HG03558 (cell line): ENCODE data around the gene FRMPD4.

Experiments
- ATAC-seq: cut with Tn5 transposase; IDR thresholded peaks from one replicate; pipeline ENCODE4 v1.9.1; 2021; ENCODE audit warnings: moderate number of reproducible peaks; ENCODE audit not compliant: unreplicated experiment; ENCODE audit errors: extremely low read depth

FRMPD4 gene

DNA sequence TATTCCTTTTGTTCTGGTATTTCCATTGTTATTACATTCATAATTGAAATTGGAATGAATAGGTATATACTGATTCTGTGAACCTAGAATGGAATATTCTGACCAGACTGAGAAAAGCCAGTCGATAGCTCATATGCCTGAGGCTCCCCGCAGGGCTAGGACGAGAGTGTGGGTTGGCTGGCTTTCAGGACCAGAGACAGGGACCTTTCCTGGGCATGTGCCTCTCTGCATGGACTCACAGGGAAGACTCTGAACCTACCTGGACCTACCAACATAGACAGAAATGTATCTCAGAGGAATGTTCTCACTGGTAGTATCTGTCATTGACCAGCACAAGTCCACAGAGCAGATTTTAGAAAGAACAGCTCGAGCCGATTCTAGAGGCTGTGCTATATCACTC is 214.6 kb downstream of the FRMPD4 start:
- ATAC-seq = no peak

DNA sequence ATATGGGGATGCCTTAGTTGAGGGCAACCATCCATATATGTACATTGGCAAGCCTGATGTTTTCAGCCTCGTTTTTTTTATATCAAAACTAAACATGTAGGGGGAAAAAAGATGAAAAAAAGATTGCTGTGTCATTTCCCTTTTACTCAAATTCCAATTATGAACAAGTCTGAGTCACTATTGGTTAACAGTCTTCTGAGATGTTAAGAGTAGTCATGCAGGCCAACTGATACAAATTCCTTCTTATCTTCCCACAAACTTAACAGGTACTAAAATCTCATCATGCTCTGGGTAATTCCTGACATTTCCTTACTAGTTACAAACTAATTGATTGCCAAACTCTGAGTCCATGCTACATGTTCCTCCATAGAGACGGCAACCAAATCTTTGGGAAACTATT is 222.1 kb downstream of the FRMPD4 start:
- no peak for ATAC-seq

DNA sequence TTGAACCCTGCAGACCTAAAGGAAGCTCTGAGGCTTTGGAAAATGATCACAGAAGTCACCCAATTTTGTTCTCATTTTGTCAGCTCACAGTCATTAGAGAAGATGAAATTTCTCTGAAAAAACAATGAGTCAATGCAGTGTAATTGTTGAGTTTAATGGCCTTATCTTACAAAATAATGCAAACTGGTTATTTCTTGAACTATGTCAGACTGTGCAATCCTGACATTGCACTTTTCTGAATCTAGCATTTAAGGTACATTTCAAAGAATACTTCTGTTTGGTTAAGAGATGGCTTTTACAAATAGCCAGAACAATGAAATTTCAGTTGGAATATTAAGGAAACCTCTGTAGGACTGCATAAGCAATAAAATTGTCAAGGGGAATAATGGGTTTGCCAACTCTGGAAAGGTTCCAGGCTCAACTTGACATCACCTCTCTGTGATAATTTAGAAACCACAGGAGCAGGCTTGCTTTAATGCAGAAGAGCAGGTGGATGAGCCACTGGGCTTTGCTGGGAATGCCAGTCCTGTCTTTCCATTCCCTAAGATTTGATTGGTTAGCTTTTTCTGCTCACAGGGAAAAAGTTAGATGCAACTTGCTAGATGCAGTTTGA is 222.8 kb downstream of the FRMPD4 start:
- no peak for ATAC-seq

DNA sequence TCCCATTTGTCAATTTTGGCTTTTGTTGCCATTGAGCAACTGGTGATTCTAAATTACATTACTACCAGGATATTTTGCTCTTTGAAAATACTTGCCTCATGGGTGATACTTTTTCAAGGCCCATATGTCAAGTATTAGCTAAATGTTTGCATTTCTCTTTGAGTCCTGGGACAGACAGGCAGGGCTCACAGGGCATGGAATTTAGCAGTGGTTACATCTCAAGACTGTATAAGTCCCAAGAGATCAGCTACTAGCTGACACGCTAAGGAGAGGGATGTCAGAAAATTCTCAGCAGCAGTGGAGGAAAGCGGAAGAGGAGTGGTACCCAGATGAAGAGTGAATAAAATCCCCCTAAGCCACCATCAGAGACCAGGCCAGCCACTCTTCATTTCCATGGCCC is 224.9 kb downstream of the FRMPD4 start:
- ATAC-seq = no peak

DNA sequence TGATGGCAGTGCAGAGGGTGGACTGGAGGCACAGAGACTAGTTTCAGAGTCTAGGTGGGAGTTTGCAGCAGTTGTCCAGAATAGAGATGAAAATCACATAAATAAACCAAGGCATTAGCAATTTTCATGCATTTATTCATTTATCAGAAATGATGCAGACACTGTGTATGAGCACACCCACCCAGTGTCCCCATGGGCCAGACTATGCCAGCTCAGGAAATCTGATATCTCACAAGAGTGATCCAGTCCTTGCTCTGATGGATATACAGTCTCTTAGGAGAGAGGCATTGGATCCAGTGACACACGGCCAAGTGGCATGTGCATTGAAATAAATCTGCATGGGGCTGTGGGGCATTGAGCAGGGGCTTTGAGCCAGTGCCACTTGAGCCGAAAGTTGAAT is 228.2 kb downstream of the FRMPD4 start:
- ATAC-seq = no peak

DNA sequence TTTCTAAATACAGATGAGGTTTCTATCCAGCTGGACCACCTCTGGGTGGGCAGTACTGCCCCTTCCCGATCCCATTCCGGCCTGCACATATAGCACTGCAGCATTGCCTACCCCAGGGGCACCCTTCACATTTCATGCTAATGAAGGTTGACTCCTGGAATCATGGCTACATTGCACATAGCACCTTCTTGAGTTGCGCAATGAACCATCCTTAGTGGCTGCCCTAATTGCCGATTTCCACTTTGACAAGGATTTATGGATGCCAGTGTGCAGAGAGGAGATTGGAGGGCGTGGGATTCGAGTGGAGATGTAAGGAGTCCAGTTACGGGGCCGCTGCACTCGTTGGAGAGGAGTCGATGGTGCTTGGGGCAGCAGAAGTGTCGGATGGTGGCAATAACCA is 229.0 kb downstream of the FRMPD4 start:
- no peak for ATAC-seq

DNA sequence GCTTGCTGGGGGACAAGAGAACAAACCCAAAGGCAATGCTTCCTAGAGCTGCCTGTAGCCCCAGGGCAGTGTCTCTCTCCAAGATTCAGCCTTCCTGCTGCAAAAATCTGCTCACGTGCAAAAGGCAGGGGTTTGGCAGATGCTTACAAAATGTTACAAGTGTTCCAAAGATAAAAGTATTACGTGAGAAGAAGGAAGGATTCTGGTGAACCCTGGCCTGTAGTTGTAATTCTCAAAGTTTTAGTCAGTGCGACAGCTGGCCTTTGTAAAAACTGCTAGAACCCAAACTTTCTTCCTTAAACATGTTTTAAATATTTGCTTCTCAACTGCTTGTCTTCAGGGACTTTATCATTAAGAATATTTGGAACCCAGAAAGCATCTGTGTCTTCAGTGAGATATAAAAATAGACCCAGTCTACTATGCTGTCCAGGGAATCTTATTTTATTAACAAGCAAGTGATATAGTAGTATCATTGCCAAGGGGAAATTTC is 232.3 kb downstream of the FRMPD4 start:
- ATAC-seq = no peak

DNA sequence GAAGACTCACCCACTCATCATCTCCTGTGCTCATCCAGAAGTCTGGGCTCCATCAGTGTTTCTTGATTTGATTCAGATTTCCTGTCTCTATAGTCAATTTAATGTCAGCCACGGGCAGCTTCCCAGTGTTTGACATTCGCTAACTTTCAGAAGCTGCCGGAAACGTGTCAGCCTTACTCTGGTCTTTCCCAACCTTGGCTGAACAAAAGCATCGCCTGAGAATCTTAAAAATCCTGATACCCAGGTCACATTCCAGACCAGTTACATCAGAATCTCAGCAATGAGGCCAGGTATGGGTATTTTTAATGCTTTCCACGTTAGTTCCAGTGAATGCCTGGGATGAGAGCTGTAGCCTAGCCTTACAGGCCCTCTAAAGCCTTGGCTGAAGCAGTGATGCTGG is 233.8 kb downstream of the FRMPD4 start:
- no peak for ATAC-seq

DNA sequence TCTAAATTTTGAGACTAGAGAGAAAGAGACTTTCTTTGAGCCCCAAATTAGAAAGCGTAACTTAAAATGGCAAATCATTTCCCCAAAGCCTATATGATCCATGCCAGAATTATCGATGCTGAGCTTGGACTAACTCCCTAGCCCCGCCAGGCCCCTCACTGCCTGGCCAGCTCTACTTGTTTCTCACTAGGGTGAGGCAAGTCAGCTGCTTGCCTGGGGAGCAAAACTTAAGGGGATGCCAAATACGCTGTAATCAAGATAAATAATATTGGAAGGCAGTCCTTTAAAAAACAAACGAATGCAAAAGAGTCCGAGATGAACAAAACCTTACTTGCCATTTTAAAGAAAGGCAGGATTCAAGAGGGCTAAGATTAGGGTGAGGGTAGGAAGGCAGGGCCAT is 236.0 kb downstream of the FRMPD4 start:
- ATAC-seq = no peak

DNA sequence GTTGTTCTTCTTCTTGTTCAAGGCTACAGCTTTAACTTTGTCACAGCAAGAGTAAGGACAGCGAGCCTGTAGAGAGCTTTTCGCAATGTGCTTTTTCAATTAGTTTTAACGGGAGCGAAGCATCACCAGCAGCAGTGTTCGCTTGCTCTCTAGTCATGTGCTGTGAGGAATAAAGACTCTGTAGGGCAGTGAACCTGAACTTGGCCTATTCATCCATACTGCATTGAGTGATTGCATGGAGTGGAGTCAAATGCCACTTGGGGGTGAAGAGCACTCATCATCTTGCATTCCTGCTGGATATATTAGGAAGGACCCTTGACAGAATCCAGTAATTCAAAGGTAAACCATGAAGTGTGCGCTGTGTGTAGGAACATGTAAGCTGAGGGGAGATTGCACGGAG is 240.0 kb downstream of the FRMPD4 start:
- ATAC-seq = no peak

DNA sequence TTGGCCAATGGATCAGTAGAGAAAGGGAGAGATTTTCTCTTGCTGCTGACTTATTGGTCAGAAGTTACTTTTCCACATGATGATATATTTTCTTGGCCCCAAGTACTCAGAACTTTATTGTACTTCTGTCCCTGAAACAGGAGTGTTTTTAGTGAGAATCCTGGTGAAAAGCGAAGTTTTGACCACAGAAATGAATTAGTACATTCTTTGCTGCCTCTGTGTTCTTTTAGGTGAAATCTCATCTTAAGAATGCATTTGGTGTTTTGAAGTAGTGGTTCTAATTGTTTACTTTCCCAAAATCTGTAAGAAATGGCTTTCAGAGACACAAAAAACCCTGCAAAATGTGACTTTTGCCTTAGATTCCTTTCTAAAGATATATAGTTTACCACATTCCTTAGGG is 240.4 kb downstream of the FRMPD4 start:
- ATAC-seq = no peak

DNA sequence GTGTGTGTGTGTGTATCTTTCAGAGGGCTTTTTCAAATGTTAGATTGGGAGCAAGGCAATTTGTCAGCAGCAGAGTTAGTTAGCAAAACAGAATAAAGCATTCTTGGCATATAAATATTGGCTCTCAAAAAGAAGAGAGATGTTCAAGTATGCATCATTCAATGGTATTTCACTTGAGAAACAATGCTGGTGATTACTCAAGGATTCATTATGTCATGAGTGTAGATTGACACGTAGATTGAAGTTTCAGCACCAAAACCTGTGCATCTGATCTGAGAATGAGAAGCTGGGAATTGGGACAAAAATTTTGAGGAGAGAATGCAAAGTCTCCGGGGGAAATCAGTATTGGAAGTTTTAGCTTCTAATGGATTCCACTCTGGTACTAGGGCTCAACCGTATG is 241.4 kb downstream of the FRMPD4 start:
- no peak for ATAC-seq

DNA sequence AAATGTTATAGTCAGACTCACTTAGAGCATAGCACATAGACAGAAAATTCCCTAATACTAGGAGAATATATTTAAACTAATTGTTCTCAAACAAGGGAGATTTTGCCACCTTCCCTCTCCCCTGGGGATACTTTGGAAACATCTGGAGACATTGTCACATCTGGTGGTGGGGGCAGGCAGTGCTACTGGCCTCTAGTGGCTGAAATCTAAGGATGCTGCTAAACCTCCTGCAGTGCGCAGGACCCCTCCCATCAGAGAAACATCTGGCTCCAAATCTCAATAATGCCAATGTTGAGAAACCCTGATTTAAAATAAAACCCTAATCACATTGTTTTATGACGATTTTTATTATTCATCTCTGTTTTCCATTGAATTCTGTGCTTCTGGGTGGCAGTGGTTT is 244.9 kb downstream of the FRMPD4 start:
- ATAC-seq = no peak

DNA sequence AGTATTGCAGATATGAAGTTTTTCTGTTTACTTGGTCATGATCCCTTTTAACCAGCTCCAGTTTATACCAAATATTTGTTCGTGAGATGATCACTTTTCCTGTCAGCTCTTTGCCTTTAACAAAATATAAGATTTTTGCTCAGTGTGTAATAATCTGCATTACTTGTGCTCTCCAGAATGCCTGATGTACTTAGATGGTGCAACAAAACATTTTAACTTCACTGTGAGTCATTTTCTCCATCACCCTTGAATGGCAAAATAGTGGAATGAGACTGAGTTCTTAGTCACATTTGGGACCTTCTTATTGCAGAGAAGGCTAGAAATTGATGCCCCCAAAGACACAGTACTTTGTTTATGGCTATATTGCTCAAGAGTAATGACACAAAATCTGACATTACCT is 252.0 kb downstream of the FRMPD4 start:
- ATAC-seq = no peak

DNA sequence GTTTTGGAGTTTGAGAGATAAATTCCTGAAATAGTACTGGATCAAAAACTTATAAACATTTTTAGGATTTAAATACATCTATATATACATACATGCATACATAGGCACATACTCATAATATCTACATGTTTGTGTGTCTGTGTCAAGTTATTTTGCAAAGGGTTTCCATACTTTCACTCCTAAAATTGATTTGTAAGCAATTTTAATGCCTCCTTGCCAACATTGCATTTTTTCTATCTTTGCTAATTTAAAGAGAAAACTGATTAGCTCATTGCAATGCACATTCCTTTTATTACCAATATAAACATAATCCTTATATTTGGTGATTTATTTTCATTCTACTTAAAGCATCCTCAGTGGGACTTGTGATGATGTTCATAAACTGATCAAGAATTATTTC is 258.3 kb downstream of the FRMPD4 start:
- no peak for ATAC-seq

DNA sequence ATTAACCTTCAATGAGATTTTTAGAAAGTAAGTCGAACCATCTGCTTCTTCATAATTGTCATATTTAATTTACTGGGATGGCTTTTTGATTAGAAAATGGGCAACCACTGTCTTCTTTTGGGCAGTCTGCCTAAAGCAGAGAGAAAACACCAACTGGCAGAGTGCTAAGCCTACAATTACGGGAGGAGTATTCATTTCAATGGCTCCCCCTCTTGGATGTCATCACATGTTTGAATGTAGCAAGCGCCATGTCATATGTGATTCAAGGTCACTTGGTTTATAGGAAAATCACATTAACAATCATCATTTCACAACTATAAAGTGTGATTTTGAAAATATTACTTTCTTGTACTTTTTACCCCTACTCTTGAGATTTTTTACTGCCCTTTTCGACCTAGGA is 261.9 kb downstream of the FRMPD4 start:
- no peak for ATAC-seq

DNA sequence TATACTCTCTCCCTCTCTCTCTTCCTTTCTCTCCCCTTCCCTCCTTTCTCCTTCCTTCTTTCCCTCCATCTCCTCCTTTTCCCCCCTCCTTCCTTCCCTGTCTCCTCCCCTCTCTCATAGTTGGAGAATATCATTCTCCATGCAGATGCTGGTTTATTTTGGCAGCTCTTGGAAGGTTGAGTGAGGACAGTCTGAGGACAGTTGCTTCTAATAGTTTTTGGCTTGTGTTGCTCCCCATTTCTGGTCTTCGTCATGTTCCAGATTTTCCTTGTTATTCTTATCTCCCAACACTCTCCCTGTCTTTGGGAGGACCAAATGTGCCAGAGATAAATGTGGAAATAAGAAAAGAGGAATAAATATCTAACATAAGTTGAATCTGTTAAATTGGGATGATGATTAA is 263.0 kb downstream of the FRMPD4 start:
- no peak for ATAC-seq

DNA sequence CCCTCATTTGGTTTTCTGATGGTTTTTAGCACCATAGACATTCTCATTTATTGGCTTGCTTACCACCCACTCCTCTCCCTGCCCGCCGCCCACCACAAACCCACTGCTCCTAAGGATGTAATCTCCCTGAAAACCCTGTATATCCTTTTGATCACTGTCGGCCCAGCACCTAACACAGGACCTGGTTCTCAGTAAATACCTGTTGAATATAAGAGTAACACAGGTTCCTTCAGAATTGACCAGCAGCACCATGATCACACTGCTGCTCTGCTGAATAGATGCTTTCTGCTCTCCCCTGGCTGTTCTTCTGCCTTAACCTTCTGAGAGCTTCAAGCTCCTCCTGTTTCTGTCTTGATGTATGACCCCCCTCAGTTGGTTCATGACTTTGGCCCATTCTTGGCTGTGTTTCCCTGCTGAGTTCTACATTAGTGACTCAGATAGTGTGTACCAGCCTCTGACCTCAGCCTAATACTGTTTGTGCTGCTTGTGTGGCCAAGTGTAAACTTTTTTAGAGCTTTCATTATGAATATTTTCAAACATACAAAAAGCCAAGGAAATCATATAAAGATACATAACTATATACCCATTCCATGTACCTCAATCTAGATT is 265.3 kb downstream of the FRMPD4 start:
- no peak for ATAC-seq

DNA sequence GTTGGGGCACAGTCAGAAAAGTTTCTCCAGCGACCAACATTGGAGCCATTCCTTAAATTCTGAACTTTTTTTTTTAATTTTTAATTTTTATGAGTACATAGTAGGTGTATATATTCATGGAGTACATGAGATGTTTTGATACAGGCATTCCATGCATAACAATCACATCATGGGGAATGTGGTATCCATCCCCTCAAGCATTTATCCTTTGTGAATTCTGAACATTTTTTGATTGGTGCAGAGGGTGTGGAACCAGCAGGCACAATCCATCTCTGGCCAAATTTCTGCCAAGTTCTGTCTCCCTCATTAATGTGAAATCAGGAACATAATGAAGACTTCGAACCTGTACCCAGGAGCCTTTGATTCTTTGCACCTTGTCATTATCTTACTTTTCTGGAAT is 267.0 kb downstream of the FRMPD4 start:
- no peak for ATAC-seq

DNA sequence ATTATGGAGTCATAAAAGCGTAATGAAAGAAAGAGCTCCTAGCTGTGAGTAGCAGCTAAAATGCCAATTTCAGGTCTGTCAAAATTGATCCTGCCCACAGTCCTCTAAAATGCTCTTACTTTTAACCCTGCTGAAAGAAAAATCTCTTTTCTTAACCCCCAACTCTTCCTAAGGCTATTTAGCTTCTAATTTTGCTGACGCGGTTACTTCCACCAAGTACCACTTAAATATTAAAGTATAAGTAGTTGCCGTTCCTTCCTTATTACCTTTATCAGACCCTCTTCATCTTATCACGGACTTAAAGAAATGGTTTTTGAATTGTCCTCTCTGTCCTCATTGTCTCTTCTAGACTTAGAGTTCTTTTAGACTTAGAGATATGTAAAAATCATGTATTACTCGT is 272.2 kb downstream of the FRMPD4 start:
- no peak for ATAC-seq

DNA sequence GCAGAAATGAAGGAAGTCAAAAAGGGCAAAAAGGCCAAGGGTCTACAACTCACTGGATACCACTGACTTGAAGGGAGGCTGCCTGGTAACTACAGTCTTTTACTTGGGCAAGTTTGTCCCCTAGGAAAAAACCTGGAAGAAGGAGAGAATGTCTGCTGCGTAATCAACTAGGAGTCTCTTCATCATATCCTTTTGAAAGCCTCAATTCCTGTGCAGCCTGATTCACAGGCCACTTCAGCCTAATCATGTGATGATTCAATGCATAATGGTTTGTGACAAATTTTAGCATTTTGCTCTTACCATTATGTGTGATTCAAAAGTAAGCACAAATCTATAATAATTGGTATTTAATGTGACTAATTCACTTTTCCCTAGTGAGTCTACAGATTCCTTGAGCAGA is 273.6 kb downstream of the FRMPD4 start:
- ATAC-seq = no peak

DNA sequence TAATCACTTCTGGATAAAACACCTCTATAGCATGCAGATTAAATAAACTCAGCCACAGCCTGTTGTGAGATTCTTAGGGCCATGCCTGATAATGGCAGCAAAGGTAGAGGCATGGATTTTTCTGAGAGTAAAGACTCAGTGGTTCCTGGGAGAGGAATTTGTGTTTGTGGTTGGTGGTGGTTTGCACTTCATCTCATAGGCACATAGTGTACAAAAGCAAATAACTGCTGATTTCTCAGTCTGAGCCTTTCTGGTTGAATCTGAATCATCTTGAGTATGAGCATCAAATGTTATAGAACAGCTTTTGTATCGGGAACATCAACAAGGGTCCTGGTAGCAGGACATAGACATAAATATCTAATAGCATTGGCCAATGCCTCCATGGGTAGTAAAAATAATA is 274.3 kb downstream of the FRMPD4 start:
- ATAC-seq = no peak
